HCT116 (cell line): ENCODE results near the gene VWA7. TPM values are rescaled to one million over a fixed set of nuclear protein-coding genes. Genes with fewer than 3 reads are reported as not detected.

Experiments used
- ATAC-seq: fragments of 200-7000 bp; cut with Tn5 transposase; 2 replicates; pipeline ENCODE4 v1.9.1; 2020; ENCODE audit warnings: mild to moderate bottlenecking, moderate library complexity
- BruUV-seq: library from RNA; stranded (reverse); fragments of 400-500 nt; replicated peaks from 2 replicates; lab custom pipeline; 2021; lab: Mats Ljungman, UMichigan
- CTCF ChIA-PET: fragments of 300-600 bp; sonication (Branson Sonifier 250); formaldehyde crosslinking; loops from one replicate; lab custom pipeline; 2021; ENCODE audit warnings: antibody characterized with exemption; lab: Charles Lee
- POLR2A ChIA-PET: fragments of 300-600, 350-600 bp; sonication (Branson Sonifier 250); formaldehyde crosslinking; loops from one replicate; lab custom pipeline; 2021; ENCODE audit warnings: antibody characterized with exemption; lab: Charles Lee
- RAD21 ChIA-PET, 2 experiments: fragments of 300-600 bp; sonication (Branson Sonifier 250); formaldehyde crosslinking; loops; one replicate each; lab custom pipeline; 2023; ENCODE audit warnings: low total read pairs in 2 of 2; ENCODE audit not compliant: uncharacterized antibody in 2 of 2, unreplicated experiment in 2 of 2, low non-redundant PET in 1 of 2; lab: Charles Lee
- DNase-seq: peaks from one replicate; pipeline ENCODE4 v3.0.0-alpha.2; 2010; ENCODE audit warnings: low read depth, low spot score
- H2AFZ ChIP-seq: fragments of 200-600 bp; shearing (Covaris generic), sonication (generic); 2 replicates; pipeline ENCODE4 v1.6.1; 2017; ENCODE audit warnings: low read depth, mixed run types, mixed read lengths, antibody characterized with exemption, low read length; ENCODE audit not compliant: poor library complexity, severe bottlenecking
- H3K27ac ChIP-seq: 2 replicates; pipeline ENCODE4 v1.5.1; 2012; ENCODE audit warnings: low read depth, low read length
- H3K27me3 ChIP-seq: fragments of 200-600 bp; sonication (generic); 2 replicates; pipeline ENCODE4 v1.6.1; 2016; ENCODE audit warnings: mixed run types, low read length, mixed read lengths; ENCODE audit not compliant: insufficient read depth
- H3K36me3 ChIP-seq, 2 experiments: fragments of 200-500 bp in 1 of 2; fragments of 200-600 bp in 1 of 2; sonication (Bioruptor generic) in 1 of 2; sonication (generic) in 1 of 2; 2 replicates each; pipeline versions ENCODE4 v1.5.1 to v1.6.1; 2014 to 2016; ENCODE audit warnings: low read length in 2 of 2, inconsistent platforms in 1 of 2, mixed read lengths in 1 of 2, mixed run types in 1 of 2; ENCODE audit not compliant: insufficient read depth in 2 of 2, control insufficient read depth in 1 of 2
- H3K4me1 ChIP-seq, 2 experiments: fragments of 200-600 bp in 1 of 2; sonication (generic) in 1 of 2; 2 replicates each; pipeline versions ENCODE4 v1.5.1 to v1.6.1; 2012 to 2017; ENCODE audit warnings: low read length in 2 of 2, inconsistent platforms in 1 of 2, mild to moderate bottlenecking in 1 of 2, mixed read lengths in 1 of 2, mixed run types in 1 of 2, moderate library complexity in 1 of 2; ENCODE audit not compliant: insufficient read depth in 2 of 2, control insufficient read depth in 1 of 2
- H3K4me2 ChIP-seq: fragments of 200-600 bp; sonication (generic); 2 replicates; pipeline ENCODE4 v1.6.1; 2017; ENCODE audit warnings: mixed run types, low read length, mixed read lengths
- H3K4me3 ChIP-seq, 2 experiments: fragments of 200-600 bp in 1 of 2; sonication (generic) in 1 of 2; replicated peaks in 1 of 2; 2 replicates each; pipeline ENCODE4 v1.5.1; 2011 to 2016; ENCODE audit warnings: low read length in 2 of 2, control low read depth in 1 of 2, low read depth in 1 of 2, mild to moderate bottlenecking in 1 of 2, mixed read lengths in 1 of 2, mixed run types in 1 of 2
- H3K79me2 ChIP-seq: fragments of 200-600 bp; sonication (generic); 2 replicates; pipeline ENCODE4 v1.6.1; 2017; ENCODE audit warnings: mild to moderate bottlenecking, mixed run types, low read length, moderate library complexity, mixed read lengths; ENCODE audit not compliant: insufficient read depth
- H3K9ac ChIP-seq: fragments of 200-600 bp; sonication (generic); 2 replicates; pipeline ENCODE4 v1.6.1; 2016; ENCODE audit warnings: low read length, mixed read lengths
- H3K9me2 ChIP-seq: fragments of 200-600 bp; sonication (generic), shearing (Covaris generic); 2 replicates; pipeline ENCODE4 v1.6.1; 2017; ENCODE audit warnings: mixed run types, mild to moderate bottlenecking, moderate library complexity; ENCODE audit not compliant: insufficient read depth
- H3K9me3 ChIP-seq, 2 experiments: fragments of 200-500 bp in 1 of 2; fragments of 200-600 bp in 1 of 2; sonication (Bioruptor generic) in 1 of 2; sonication (generic) in 1 of 2; 2 replicates each; pipeline ENCODE4 v1.6.1; 2014 to 2017; ENCODE audit warnings: low read length in 2 of 2, mixed read lengths in 2 of 2, inconsistent platforms in 1 of 2, low read depth in 1 of 2, mild to moderate bottlenecking in 1 of 2, mixed run types in 1 of 2, moderate library complexity in 1 of 2; ENCODE audit not compliant: control insufficient read depth in 1 of 2, insufficient read depth in 1 of 2
- H4K20me1 ChIP-seq: fragments of 200-600 bp; sonication (generic), shearing (Covaris generic); 2 replicates; pipeline ENCODE4 v1.6.1; 2017; ENCODE audit warnings: mixed run types, mild to moderate bottlenecking, moderate library complexity; ENCODE audit not compliant: insufficient read depth
- CEBPB ChIP-seq: IDR thresholded peaks from 2 replicates; pipeline ENCODE4 v1.6.1; 2012; ENCODE audit warnings: low read depth
- ELF1 ChIP-seq: IDR thresholded peaks from 2 replicates; pipeline ENCODE4 v1.6.1; 2012; ENCODE audit warnings: low read depth, borderline replicate concordance
- EZH2 ChIP-seq: fragments of 200-600 bp; sonication (generic); IDR thresholded peaks from 2 replicates; pipeline ENCODE4 v1.6.1; 2017; ENCODE audit warnings: antibody characterized with exemption, mixed run types
- EZH2phosphoT487 ChIP-seq: fragments of 200-600 bp; IDR thresholded peaks from 2 replicates; pipeline ENCODE4 v1.6.1; 2018; ENCODE audit warnings: antibody characterized with exemption, borderline replicate concordance
- FOSL1 ChIP-seq: IDR thresholded peaks from 2 replicates; pipeline ENCODE4 v1.6.1; 2012; ENCODE audit warnings: low read depth
- JUND ChIP-seq: IDR thresholded peaks from 2 replicates; pipeline ENCODE4 v1.6.1; 2012
- MAX ChIP-seq: IDR thresholded peaks from 2 replicates; pipeline ENCODE4 v1.6.1; 2012
- POLR2A ChIP-seq: IDR thresholded peaks from 2 replicates; pipeline ENCODE4 v1.7.0; 2011; ENCODE audit warnings: borderline replicate concordance; ENCODE audit not compliant: insufficient read depth, insufficient read length; ENCODE audit errors: extremely low read depth
- POLR2AphosphoS5 ChIP-seq: IDR thresholded peaks from 2 replicates; pipeline ENCODE4 v1.6.1; 2011; ENCODE audit warnings: mild to moderate bottlenecking, low read depth, low read length, moderate library complexity
- RAD21 ChIP-seq: IDR thresholded peaks from 2 replicates; pipeline ENCODE4 v1.6.1; 2012; ENCODE audit warnings: low read depth, mild to moderate bottlenecking
- SIN3A ChIP-seq: IDR thresholded peaks from 2 replicates; pipeline ENCODE4 v1.6.1; 2012; ENCODE audit warnings: low read depth
- SP1 ChIP-seq: IDR thresholded peaks from 2 replicates; pipeline ENCODE4 v1.6.1; 2012; ENCODE audit warnings: low read depth
- TCF7L2 ChIP-seq: IDR thresholded peaks from 2 replicates; pipeline ENCODE4 v1.7.0; 2011; ENCODE audit warnings: borderline replicate concordance, inconsistent platforms; ENCODE audit not compliant: insufficient read depth, insufficient read length; ENCODE audit errors: extremely low read depth
- YY1 ChIP-seq: IDR thresholded peaks from 2 replicates; pipeline ENCODE4 v1.6.1; 2011; ENCODE audit warnings: low read length, low read depth, moderate library complexity, mild to moderate bottlenecking; ENCODE audit not compliant: insufficient replicate concordance; ENCODE audit errors: extremely low read depth
- ZFX ChIP-seq: fragments of 450-650 bp; IDR thresholded peaks from 2 replicates; pipeline ENCODE4 v1.6.1; 2017
- ZNF274 ChIP-seq: fragments of 200-500 bp; sonication (Bioruptor generic); IDR thresholded peaks from 2 replicates; pipeline ENCODE4 v1.6.1; 2014; ENCODE audit warnings: mild to moderate bottlenecking, low read depth, low read length, inconsistent platforms
- intact Hi-C: fragments of 100-400 bp; cut with micrococcal nuclease; formaldehyde crosslinking; loops from 2 replicates; pipeline ENCODE4 v1.10.0; 2022
- total RNA-seq: library from RNA; stranded (reverse); gene quantifications from one replicate; pipeline ENCODE4 v1.2.1, GENCODE V29; 2021; ENCODE audit not compliant: unreplicated experiment
- TF ChIP-seq, protein P1 (sequence below): IDR thresholded peaks from 2 replicates; pipeline ENCODE4 v1.6.1; 2012
- TF ChIP-seq, protein P2 (sequence below): IDR thresholded peaks from 2 replicates; pipeline ENCODE4 v1.6.1; 2012; ENCODE audit warnings: low read depth
- TF ChIP-seq, protein P3 (sequence below), 3 experiments: fragments of 200-600 bp in 1 of 3; sonication (generic) in 1 of 3; IDR thresholded peaks in 2 of 3; conservative IDR thresholded peaks in 1 of 3; 2 replicates each; pipeline ENCODE4 v1.5.1; 2012 to 2017; ENCODE audit warnings: low read depth in 2 of 3, low read length in 2 of 3, antibody characterized with exemption in 1 of 3, borderline replicate concordance in 1 of 3, control low read depth in 1 of 3, mild to moderate bottlenecking in 1 of 3, mixed read lengths in 1 of 3, mixed run types in 1 of 3, moderate library complexity in 1 of 3; ENCODE audit not compliant: insufficient read depth in 1 of 3

VWA7 gene
- total RNA-seq, 1 experiment from 2014 or later, result 14.6 TPM

DNA sequence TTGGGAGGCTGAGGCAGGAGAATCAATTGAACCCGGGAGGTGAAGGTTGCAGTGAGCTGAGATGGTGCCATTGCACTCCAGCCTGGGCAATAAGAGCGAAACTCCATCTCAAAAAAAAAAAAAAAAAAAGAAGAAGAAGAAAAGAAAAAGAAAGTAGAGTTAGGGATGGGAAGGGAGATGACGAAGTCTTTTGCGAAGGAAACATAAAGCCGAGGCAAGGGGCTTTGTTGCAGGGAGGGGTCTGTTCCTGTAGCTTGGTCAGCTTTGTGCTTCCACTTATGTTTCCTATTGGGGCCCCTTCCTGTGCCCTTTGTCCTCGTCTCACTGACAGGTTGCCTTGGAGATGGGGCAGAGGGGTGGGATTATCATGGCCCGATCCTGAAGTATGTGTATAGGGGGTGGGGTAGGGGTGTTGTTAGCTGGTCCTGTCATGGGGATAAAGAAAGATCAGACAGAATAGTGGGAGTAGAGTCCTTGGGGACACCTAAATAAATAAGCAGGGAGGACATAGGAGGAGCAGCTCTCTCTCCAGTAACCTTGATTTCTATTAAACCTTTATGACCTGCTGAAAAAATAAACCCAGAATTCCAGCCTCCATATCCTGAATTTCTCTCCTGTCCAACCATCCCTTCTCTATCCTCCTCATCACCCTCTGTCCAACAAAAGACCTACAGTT lies 39.7 kb downstream of the VWA7 start:
- H3K4me3 ChIP-seq, result peak overlapping the region; percentile 37 to 92
- H3K4me1 ChIP-seq, result peaks cover 41 to 67% of the 10 kb centered on the region in 2 experiments
- H3K27ac ChIP-seq, result peak overlapping the region; percentile 90
- CTCF ChIA-PET, result interaction anchor here (1.1 to 3.6 kb wide), 5 partner anchors 8 to 73 kb away, joined by 4 to 25 read pairs (median 9); partner anchors contain the start of genes DDAH2, GPANK1 and LY6G5C
- no peaks in the 10 kb centered on the region; the same call in 1 of the 2 replicates for H4K20me1 ChIP-seq
- H3K79me2 ChIP-seq, result peaks cover 60% of the 10 kb centered on the region
- H3K9me3 ChIP-seq, result no peaks in the 10 kb centered on the region
- POLR2A ChIA-PET, result interaction anchor here (0.6 to 4.3 kb wide), 12 partner anchors 15 to 196 kb away, joined by 3 to 21 read pairs (median 4); partner anchors contain the start of genes ABHD16A, CSNK2B, DDX39B and GPANK1
- no peak overlapping the region for H2AFZ ChIP-seq
- TF ChIP-seq POLR2AphosphoS5 (no peak), CEBPB (no peak), ZFX (no peak), ELF1 (no peak), RAD21 (no peak), MAX (no peak), FOSL1 (no peak), JUND (no peak), ZNF274 (no peak), YY1 (no peak), EZH2 (no peak), SP1 (no peak), SIN3A (no peak), POLR2A (no peak), TCF7L2 (no peak), EZH2phosphoT487 (no peak)
- TF ChIP-seq, protein P1, sequence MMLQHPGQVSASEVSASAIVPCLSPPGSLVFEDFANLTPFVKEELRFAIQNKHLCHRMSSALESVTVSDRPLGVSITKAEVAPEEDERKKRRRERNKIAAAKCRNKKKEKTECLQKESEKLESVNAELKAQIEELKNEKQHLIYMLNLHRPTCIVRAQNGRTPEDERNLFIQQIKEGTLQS, result no peak
- TF ChIP-seq, protein P2, sequence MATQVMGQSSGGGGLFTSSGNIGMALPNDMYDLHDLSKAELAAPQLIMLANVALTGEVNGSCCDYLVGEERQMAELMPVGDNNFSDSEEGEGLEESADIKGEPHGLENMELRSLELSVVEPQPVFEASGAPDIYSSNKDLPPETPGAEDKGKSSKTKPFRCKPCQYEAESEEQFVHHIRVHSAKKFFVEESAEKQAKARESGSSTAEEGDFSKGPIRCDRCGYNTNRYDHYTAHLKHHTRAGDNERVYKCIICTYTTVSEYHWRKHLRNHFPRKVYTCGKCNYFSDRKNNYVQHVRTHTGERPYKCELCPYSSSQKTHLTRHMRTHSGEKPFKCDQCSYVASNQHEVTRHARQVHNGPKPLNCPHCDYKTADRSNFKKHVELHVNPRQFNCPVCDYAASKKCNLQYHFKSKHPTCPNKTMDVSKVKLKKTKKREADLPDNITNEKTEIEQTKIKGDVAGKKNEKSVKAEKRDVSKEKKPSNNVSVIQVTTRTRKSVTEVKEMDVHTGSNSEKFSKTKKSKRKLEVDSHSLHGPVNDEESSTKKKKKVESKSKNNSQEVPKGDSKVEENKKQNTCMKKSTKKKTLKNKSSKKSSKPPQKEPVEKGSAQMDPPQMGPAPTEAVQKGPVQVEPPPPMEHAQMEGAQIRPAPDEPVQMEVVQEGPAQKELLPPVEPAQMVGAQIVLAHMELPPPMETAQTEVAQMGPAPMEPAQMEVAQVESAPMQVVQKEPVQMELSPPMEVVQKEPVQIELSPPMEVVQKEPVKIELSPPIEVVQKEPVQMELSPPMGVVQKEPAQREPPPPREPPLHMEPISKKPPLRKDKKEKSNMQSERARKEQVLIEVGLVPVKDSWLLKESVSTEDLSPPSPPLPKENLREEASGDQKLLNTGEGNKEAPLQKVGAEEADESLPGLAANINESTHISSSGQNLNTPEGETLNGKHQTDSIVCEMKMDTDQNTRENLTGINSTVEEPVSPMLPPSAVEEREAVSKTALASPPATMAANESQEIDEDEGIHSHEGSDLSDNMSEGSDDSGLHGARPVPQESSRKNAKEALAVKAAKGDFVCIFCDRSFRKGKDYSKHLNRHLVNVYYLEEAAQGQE, result no peak
- TF ChIP-seq, protein P3, sequence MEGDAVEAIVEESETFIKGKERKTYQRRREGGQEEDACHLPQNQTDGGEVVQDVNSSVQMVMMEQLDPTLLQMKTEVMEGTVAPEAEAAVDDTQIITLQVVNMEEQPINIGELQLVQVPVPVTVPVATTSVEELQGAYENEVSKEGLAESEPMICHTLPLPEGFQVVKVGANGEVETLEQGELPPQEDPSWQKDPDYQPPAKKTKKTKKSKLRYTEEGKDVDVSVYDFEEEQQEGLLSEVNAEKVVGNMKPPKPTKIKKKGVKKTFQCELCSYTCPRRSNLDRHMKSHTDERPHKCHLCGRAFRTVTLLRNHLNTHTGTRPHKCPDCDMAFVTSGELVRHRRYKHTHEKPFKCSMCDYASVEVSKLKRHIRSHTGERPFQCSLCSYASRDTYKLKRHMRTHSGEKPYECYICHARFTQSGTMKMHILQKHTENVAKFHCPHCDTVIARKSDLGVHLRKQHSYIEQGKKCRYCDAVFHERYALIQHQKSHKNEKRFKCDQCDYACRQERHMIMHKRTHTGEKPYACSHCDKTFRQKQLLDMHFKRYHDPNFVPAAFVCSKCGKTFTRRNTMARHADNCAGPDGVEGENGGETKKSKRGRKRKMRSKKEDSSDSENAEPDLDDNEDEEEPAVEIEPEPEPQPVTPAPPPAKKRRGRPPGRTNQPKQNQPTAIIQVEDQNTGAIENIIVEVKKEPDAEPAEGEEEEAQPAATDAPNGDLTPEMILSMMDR (IDR thresholded peaks at IDR 0.05 in 2 of 3, conservative IDR thresholded peaks at IDR 0.05 in 1 of 3; ENCODE audit: borderline replicate concordance in 1 of 3, insufficient read depth in 1 of 3, low read depth in 2 of 3, low read length in 2 of 3), result no peak
- TF ChIP-seq, all 23 proteins: peak for 0
- RAD21 ChIA-PET, result no interaction called here
- BruUV-seq, result no TSS peak
- DNase-seq, result no peak
- intact Hi-C loops, result loop anchor here (5.0 kb wide), 2 partner anchors 70 to 95 kb away; partner anchors contain the start of genes CSNK2B and LY6G5B
- Histone ChIP-seq H3K4me2 (peak overlapping the region; percentile 83), H3K9me2 (no peaks in the 10 kb centered on the region), H3K27me3 (no peaks in the 10 kb centered on the region), H3K9ac (peak overlapping the region; percentile 82), H3K36me3 (peaks cover 20 to 28% of the 10 kb centered on the region in 2 experiments)
- no peak for ATAC-seq
